Muscle of leg (tissue), 11 donors: ENCODE data around the gene SPINK4. TPM values are rescaled to one million over a fixed set of nuclear protein-coding genes. Genes with fewer than 3 reads are reported as not detected.

Experiments
- DNase-seq: peaks from one replicate; pipeline ENCODE4 v3.0.0; 2013
- H3K27ac ChIP-seq: one replicate; pipeline ENCODE4 v1.5.1; 2013; ENCODE audit warnings: mild to moderate bottlenecking, low read length, control low read depth
- H3K27me3 ChIP-seq: one replicate; pipeline ENCODE4 v1.6.1; 2013; ENCODE audit warnings: low read length; ENCODE audit not compliant: control insufficient read depth, insufficient read depth
- H3K36me3 ChIP-seq: one replicate; pipeline ENCODE4 v1.6.1; 2013; ENCODE audit warnings: low read length; ENCODE audit not compliant: control insufficient read depth, insufficient read depth
- H3K4me1 ChIP-seq: one replicate; pipeline ENCODE4 v1.6.1; 2013; ENCODE audit warnings: low read length; ENCODE audit not compliant: control insufficient read depth, insufficient read depth
- H3K4me3 ChIP-seq: one replicate; pipeline ENCODE4 v1.5.1; 2013; ENCODE audit warnings: low read length, control low read depth
- H3K9me3 ChIP-seq: replicated peaks from 2 replicates; pipeline ENCODE4 v1.6.1; 2013; ENCODE audit warnings: low read depth, low read length; ENCODE audit not compliant: control insufficient read depth
- WGBS: methylation state at CpG from one replicate; pipeline ENCODE4 v1.1.5; 2013; ENCODE audit warnings: missing lambda C conversion rate; ENCODE audit not compliant: insufficient coverage; 5-methylcytosine and 5-hydroxymethylcytosine counted together
- polyA plus RNA-seq, 8 donors: library from polyadenylated mRNA; unstranded; fragments of 120-200 nt; gene quantifications; one replicate each; pipeline versions ENCODE4 v1.2.1 to v1.2.3, GENCODE V29; 2013; ENCODE audit warnings: inconsistent platforms in 1 of 8, low replicate concordance in 1 of 8; ENCODE audit not compliant: insufficient read length in 8 of 8, insufficient read depth in 1 of 8
- total RNA-seq: library from RNA; stranded (reverse); fragments of 120-200 nt; gene quantifications from one replicate; pipeline ENCODE4 v1.2.4, GENCODE V29; 2013

Gene SPINK4
- total and polyA plus RNA-seq, 9 donors = 0.28 to 0.58 (median 0.40) TPM; not detected in 5

- DNase-seq = no peak
- peak overlapping the region; percentile 85 for H3K4me3 ChIP-seq
- no peaks in the 10 kb centered on the region for H3K27me3 ChIP-seq
- peak overlapping the region; percentile 95 for H3K27ac ChIP-seq
- H3K9me3 ChIP-seq = no peaks in the 10 kb centered on the region
- 0% methylated on average over 13 of the region's 14 CpGs for WGBS
- H3K4me1 ChIP-seq = peaks cover 16% of the 10 kb centered on the region
- H3K36me3 ChIP-seq = peaks cover 17% of the 10 kb centered on the region
Observed at GRCh38 chr9:33289936-33290246, 49.9 kb downstream of the SPINK4 start.

GRCh38 chr9:33290247-33291030 is 50.5 kb downstream of the SPINK4 start, which contains the start of gene NFX1:
TSS of gene NFX1 (plus strand) at chr9:33290516. CDS start at chr9:33290573, 57 bp downstream.
- Histone ChIP-seq H3K4me1 (peaks cover 16% of the 10 kb centered on the region), H3K9me3 (no peaks in the 10 kb centered on the region), H3K36me3 (peaks cover 22% of the 10 kb centered on the region), H3K27me3 (no peaks in the 10 kb centered on the region), H3K27ac (peak within 1 kb of the TSS; percentile 95), H3K4me3 (peak within 1 kb of the TSS; percentile 85)
- WGBS = 1% methylated on average over 62 of the region's 63 CpGs
- peak; percentile 99 for DNase-seq

- peaks cover 28% of the 10 kb centered on the region for H3K36me3 ChIP-seq
- H3K4me3 ChIP-seq = peak overlapping the region; percentile 85
- H3K4me1 ChIP-seq = peaks cover 16% of the 10 kb centered on the region
- H3K9me3 ChIP-seq = no peaks in the 10 kb centered on the region
- no peak for DNase-seq
- 0% methylated on average over 3 of the region's 7 CpGs for WGBS
- H3K27ac ChIP-seq = peak overlapping the region; percentile 95
- H3K27me3 ChIP-seq = no peaks in the 10 kb centered on the region
Observed at GRCh38 chr9:33291031-33291397, 51.0 kb downstream of the SPINK4 start.

- Histone ChIP-seq H3K27ac (no peak overlapping the region), H3K27me3 (no peaks in the 10 kb centered on the region), H3K4me3 (no peak overlapping the region), H3K36me3 (peaks cover 36% of the 10 kb centered on the region), H3K9me3 (no peaks in the 10 kb centered on the region), H3K4me1 (peaks cover 16% of the 10 kb centered on the region)
- DNase-seq = no peak
- WGBS = 100% methylated on average over 1 of the region's 5 CpGs
Observed at GRCh38 chr9:33291901-33292300, 51.9 kb downstream of the SPINK4 start.

GRCh38 chr9:33293782-33294181 is 53.8 kb downstream of the SPINK4 start:
- Histone ChIP-seq H3K27ac (no peak overlapping the region), H3K4me3 (no peak overlapping the region), H3K27me3 (no peaks in the 10 kb centered on the region), H3K36me3 (peaks cover 50% of the 10 kb centered on the region), H3K4me1 (peaks cover 12% of the 10 kb centered on the region), H3K9me3 (no peaks in the 10 kb centered on the region)
- DNase-seq = no peak
- WGBS = no CpG with 5 or more reads among the region's 2 CpGs

- WGBS = 90% methylated on average over 8 of the region's 12 CpGs
- Histone ChIP-seq H3K4me3 (no peak overlapping the region), H3K9me3 (no peaks in the 10 kb centered on the region), H3K36me3 (peaks cover 55% of the 10 kb centered on the region), H3K4me1 (peaks cover 6% of the 10 kb centered on the region), H3K27me3 (no peaks in the 10 kb centered on the region), H3K27ac (no peak overlapping the region)
- DNase-seq = no peak
Observed at GRCh38 chr9:33294670-33295432, 54.9 kb downstream of the SPINK4 start.

- WGBS = no CpG with 5 or more reads among the region's 2 CpGs
- H3K27me3 ChIP-seq = no peaks in the 10 kb centered on the region
- H3K4me1 ChIP-seq = peaks cover 6% of the 10 kb centered on the region
- H3K27ac ChIP-seq = no peak overlapping the region
- H3K36me3 ChIP-seq = peaks cover 55% of the 10 kb centered on the region
- no peak for DNase-seq
- no peak overlapping the region for H3K4me3 ChIP-seq
- H3K9me3 ChIP-seq = no peaks in the 10 kb centered on the region
Observed at GRCh38 chr9:33295571-33295970, 55.6 kb downstream of the SPINK4 start.

- H3K4me1 ChIP-seq = no peaks in the 10 kb centered on the region
- H3K36me3 ChIP-seq = peaks cover 61% of the 10 kb centered on the region
- H3K27me3 ChIP-seq = no peaks in the 10 kb centered on the region
- H3K27ac ChIP-seq = peak overlapping the region; percentile 23
- no peak overlapping the region for H3K4me3 ChIP-seq
- no peaks in the 10 kb centered on the region for H3K9me3 ChIP-seq
- peak; percentile 84 for DNase-seq
- WGBS = no CpG with 5 or more reads among the region's 1 CpG
Observed at GRCh38 chr9:33297432-33297831, 57.5 kb downstream of the SPINK4 start.
